HG02759 (cell line): ENCODE measurements around the gene NCKAP5.
A peak's percentile ranks its signal among the peaks of the same experiment; 100 is the strongest.

Experiments used
- ATAC-seq: cut with Tn5 transposase; IDR thresholded peaks from one replicate; pipeline ENCODE4 v1.9.1; 2021; ENCODE audit warnings: mild to moderate bottlenecking, moderate library complexity; ENCODE audit not compliant: unreplicated experiment

The NCKAP5 gene

GRCh38 chr2:133061874-133062593, 506.2 kb downstream of the NCKAP5 start:
- no peak for ATAC-seq

DNA sequence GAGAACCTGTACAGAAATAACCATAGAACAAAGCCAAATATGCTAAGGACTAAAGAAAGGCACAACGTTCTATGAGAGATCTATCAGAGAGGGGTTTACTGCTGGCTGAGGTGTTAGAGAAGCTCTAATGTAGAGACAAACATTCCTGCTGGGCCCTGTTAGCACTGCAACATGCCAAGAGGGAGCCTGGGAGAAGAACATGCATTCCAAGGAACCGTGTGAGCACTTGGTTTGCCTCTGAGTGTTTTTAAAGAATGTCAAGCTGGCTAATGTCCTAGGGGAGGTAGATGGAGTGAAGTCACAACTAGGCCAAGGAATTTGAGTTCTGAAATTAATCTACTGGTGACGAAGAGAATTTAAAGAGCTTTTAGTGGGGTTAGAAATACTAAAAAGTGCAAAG, 514.0 kb downstream of the NCKAP5 start:
- ATAC-seq, result no peak

DNA sequence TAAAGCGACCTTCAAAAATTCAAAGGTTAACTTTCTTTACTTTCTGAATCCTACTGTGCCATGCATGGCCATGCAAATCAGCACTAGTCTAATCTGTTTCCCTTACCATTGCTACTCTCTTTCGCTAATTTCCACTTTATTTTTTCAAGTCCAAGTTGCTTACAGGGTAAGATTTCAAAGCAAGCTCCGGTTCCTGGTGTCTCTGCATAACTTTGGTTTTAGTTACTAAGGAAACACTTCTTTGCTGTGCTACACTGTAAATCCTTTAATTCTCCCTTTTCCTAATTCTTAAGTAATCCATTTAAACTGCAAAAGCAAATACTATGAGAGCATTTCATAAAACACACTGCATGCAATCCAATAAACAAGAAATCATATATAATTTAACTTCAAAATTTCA, 514.7 kb downstream of the NCKAP5 start:
- ATAC-seq, result no peak

DNA sequence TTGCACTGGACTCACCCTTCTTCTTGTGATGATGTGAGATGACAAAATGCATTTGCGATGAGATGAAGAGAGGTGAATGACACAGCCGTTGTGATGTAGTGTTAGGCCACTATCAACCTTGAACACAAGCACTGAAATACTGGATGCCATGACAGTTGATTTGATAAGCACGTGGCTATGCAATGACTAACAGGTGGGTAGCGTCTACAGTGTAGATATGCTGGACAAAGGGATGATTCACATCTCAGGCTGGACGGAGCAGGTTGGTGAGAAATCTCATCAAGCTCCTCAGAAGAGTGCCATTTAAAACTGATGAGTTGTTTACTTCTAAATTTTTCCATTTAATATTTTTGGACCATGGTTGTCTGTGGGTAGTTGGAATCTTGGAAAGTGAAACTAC, 522.5 kb downstream of the NCKAP5 start:
- no peak for ATAC-seq

DNA sequence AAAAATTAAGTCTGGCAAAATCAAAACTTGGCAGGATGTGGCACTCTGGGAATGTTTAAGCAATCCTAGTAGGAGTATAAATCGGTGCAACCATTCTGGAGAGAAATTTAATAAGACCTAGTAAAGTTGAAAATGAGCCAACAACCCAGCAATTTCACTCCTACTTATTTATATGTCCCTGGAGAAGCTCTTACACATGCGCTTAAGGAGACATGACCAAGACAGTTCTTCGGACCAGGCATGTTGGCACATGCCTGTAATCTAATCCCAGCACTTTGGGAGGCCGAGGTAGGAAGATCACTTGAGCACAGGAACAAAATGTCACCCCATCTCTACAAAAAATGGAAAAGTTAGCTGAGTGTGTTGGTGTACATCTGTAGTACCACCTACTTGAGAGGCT, 523.7 kb downstream of the NCKAP5 start:
- no peak for ATAC-seq

- ATAC-seq, result no peak
Observed at GRCh38 chr2:133040170-133040569, 528.1 kb downstream of the NCKAP5 start.

DNA sequence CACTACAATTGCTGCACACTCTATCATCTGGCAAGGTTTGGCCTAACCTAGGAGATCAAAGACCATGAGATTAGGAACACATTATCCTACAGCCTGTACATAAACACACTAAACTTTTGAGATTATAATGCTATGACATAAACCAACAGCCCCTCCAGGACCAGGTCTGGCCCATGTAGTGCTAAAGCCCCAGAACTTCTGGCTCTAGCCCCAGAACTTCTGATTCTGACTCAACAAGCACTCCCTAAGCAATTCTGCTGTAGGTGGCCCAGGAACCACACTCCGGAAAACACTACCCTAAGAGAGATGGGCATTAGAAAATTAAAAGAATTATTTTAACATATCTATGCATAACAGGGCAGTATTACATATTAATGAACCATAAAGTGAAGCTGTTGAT, 528.7 kb downstream of the NCKAP5 start:
- no peak for ATAC-seq

DNA sequence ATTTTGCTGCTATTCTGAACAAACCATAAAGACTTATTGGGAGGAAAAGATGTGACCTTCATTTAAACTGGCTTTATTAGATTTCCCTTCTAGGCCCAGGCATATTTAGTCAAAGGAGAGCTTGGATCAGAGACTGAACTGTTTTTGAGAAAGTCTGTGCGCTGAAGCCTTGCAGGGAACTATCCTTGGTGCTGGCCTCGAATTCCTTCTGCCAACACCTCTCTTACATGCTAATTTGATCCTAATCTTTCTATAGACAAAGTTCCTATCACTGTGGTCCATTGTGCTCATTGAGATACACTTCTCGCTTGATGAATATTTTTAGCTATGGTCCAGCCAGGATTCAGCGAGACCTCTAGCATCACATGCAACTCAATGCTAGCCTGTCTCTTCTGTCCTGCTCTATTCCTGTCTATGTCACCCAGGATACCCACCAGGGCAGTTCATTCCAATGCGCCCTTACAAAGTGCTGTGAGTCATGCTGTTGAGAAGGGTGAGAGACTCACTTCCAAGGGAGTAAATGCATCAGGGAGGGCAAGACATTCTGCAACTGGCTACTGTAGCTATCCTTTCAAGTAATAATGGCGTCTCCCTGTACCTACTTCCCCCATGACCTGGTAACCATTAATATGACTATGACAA, 541.6 kb downstream of the NCKAP5 start:
- no peak for ATAC-seq

GRCh38 chr2:133025004-133025403, 543.3 kb downstream of the NCKAP5 start:
- ATAC-seq, result no peak

DNA sequence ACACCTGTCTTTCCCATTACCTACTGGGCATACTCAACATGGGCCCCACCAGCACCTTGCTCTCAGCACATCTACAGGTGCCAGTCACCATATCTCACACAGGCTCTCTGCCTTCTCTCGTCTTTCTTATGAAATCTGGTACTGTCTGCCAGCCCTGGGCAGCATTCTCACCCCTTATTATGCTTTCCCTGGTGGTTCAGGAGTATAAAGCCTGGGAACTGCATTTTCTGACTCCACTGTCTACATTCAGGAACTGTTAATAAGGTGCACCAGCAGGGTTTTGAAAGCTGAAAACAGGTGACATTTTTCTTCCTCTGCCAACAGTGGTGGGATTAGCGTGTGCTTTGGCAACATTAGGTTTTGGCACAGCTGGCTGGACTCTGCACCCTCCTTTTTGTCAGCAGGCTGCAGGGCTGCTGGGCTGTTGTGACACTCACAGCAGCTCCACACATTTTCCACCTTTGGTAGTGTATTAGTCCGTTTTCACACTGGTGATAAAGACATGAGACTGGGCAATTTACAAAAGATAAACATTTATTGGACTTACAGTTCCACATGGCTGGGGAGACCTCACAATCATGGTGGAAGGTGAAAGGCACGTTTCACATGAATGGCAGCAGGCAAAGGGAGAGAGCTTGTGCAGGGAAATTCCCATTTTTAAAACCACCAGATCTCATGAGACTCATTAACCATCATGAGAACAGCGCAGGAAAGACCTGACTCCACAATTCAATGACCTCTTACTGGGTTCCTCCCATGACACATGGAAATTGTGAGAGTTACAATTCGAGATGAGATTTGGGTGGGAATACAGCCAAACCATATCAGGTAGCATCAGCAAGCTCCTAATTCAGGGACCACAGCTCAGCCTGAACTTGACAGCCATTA, 555.2 kb downstream of the NCKAP5 start:
- ATAC-seq, result peak; percentile 37

DNA sequence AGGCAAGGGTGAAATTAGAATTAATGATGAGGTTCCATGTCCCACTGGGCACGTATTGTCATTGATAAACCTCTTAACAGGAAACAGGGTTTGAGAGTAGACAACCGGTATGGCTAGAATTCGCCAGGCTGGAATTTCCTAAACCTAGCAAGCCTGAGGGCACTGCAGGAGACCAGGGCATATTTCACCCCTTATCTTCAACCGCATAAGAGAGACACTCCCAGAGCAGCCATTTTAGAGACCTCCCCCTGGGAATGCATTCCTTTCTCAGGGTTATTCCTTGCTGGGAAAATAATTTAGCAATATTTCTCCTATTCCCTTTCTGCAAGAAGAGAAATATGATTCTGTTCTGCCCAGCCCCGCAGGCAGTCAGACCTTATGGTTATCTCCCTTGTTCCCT, 563.6 kb downstream of the NCKAP5 start:
- no peak for ATAC-seq

- no peak for ATAC-seq
Observed at GRCh38 chr2:132999421-132999820, 568.8 kb downstream of the NCKAP5 start.

DNA sequence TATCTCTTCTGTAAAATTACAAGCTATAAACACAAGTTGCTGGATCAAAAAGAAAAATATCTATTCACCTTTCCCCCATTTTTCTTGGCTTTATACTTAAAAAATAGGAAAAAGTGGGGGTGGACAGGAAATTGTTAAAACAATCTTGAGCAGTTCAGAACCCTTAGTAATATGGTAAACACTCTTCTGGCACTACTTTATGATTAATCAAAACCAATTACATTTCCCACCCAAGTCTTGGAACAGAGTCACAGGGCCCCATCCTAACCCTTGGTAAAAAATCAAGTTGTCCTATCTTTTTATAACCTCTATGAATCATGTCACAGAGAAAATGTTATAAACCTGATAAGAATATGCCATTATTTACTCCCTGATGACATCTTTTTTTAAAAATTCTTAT, 570.0 kb downstream of the NCKAP5 start:
- no peak for ATAC-seq

DNA sequence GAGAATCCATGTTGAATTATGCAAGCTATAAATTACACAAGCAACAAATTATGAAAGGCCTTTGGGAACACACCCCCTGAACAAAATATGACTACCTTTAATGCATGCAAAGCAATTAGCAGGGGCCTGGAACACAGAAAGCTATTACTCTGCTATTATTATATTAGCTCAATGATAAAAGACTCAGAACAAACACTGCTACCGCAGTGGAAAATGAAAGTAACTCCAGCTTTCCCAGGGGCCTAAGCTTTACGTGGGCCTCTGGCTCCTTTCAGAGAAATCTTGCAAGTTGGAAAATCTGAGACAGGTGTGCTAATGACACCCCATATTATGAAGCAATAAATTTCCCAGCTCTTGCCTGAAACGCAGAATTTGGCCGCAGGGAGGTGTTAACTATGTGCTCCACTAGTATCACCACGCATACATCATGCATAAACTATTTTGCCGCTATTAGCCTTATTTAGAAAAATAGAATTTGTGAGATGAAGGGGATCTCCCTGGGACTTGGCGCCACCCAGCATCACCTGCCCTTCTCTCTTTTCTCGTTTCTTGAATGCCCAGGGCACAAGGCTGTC, 576.7 kb downstream of the NCKAP5 start:
- no peak for ATAC-seq

- ATAC-seq, result no peak
Observed at GRCh38 chr2:132984731-132985130, 583.5 kb downstream of the NCKAP5 start.

GRCh38 chr2:132980304-132980703, 588.0 kb downstream of the NCKAP5 start:
- ATAC-seq, result no peak

- no peak for ATAC-seq
Observed at GRCh38 chr2:132979339-132980093, 588.7 kb downstream of the NCKAP5 start.

DNA sequence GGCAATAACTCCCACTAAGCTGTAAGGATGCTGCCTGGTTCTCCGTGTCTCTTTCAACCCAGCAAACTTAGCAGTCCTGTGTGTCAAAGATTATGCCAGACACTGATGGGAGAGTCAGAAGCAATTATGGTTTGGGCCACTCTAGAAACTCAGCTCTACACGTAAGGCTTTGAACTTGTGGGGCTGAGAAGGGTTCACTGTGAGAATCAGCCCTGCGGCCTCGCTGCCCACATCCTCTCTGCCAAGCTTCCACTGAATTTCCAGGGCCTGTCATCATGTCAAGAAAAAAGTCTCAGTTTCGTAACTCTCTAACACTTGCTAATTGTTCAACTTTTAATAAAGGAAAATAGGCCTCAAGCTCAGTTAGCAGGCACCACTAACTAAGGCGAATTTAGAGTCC, 589.4 kb downstream of the NCKAP5 start:
- no peak for ATAC-seq

DNA sequence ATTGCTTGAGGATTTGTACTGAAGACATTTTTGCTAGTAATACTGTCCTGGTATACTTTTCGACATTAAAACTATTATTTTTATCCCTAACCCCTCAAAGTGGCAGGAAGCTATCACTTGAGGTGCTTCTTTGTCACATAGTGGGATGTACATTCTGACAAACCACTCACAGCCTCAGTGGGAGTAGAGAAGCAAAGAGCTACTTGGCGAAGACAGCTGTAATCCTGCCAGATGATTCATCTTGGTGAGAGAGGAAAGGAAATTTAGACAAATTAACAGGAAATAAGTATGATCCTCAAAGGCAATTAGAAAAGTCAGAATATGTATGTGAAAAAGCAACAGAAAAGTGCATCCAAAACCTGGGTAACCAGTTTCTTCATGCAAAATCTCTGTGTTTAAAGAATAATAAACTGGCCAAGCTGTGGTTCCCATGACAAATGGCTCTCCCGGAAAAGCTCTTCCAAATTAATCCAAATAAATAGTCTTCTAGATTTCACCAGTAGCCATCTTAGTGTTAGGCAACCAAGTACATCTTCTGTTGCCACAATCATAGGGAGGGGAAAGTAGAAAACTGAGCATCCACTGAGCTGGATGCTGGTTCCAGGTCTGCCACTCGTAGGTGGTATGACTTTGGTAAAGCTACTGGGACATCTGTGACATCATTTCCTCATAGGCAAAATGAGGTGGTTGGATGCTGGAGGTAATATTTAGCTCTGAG, 590.3 kb downstream of the NCKAP5 start:
- no peak for ATAC-seq
